Hematopoietic multipotent progenitor cell treated with erythropoietin and hydrocortisone succinate and interleukin-3 and kit ligand, for 15 days (in vitro differentiated cells): ENCODE measurements around the gene ODAM.
"Not testable (repeated sequence)": the region's sequence is repeated elsewhere in the genome, so short reads cannot be mapped to it uniquely, and the experiment has no call there.

Source experiments
- DNase-seq: peaks from one replicate; pipeline ENCODE4 v3.0.0-alpha.2; 2015; ENCODE audit warnings: low spot score

ODAM gene

GRCh38 chr4:70221818-70222217, 26.3 kb downstream of the ODAM start:
- DNase-seq, result not testable (repeated sequence)

GRCh38 chr4:70225824-70226223, 30.3 kb downstream of the ODAM start, which contains the start of gene FDCSP:
Gene FDCSP (plus strand): TSS chr4:70226124. CDS start chr4:70231195, 5,071 bp downstream.
- no peak for DNase-seq

- DNase-seq, result no peak
These were observed 40.6 kb downstream of the ODAM start for GRCh38 chr4:70236125-70236524.

GRCh38 chr4:70239131-70239883, 43.8 kb downstream of the ODAM start:
- no peak for DNase-seq

GRCh38 chr4:70239884-70240591, 44.5 kb downstream of the ODAM start:
- DNase-seq, result no peak

GRCh38 chr4:70242297-70242696, 46.8 kb downstream of the ODAM start, which contains the start of gene CSN3:
Gene CSN3 (plus strand): TSS chr4:70242597. CDS start chr4:70244820, 2,223 bp downstream.
- DNase-seq, result not testable (repeated sequence)

- DNase-seq, result no peak
These were observed 47.6 kb downstream of the ODAM start for GRCh38 chr4:70243091-70243490.

- DNase-seq, result no peak
These were observed 55.9 kb downstream of the ODAM start for GRCh38 chr4:70251250-70251944.

- no peak for DNase-seq
These were observed 56.4 kb downstream of the ODAM start for GRCh38 chr4:70251945-70252277.
